Large intestine (tissue), 3 donors: Measurements from ENCODE around the gene GM2A. TPM values are rescaled to one million over a fixed set of nuclear protein-coding genes. Genes with fewer than 3 reads are reported as not detected.
"Not testable (repeated sequence)": the region's sequence is repeated elsewhere in the genome, so short reads cannot be mapped to it uniquely, and the experiment has no call there.

Experiments used
- DNase-seq, 2 donors: peaks; one replicate each; pipeline versions ENCODE4 v3.0.0 to v3.0.0-alpha.2; 2013
- H3K27ac ChIP-seq: one replicate; pipeline ENCODE4 v1.5.1; 2013; ENCODE audit warnings: low read length
- H3K27me3 ChIP-seq: 2 replicates; pipeline ENCODE4 v1.6.1; 2013; ENCODE audit warnings: low read length; ENCODE audit not compliant: control insufficient read depth, insufficient read depth
- H3K36me3 ChIP-seq: 2 replicates; pipeline ENCODE4 v1.6.1; 2013; ENCODE audit warnings: low read length; ENCODE audit not compliant: control insufficient read depth, insufficient read depth
- H3K4me1 ChIP-seq: one replicate; pipeline ENCODE4 v1.6.1; 2013; ENCODE audit warnings: low read length; ENCODE audit not compliant: control insufficient read depth, insufficient read depth
- H3K4me3 ChIP-seq: one replicate; pipeline ENCODE4 v1.5.1; 2013; ENCODE audit warnings: low read length
- H3K9me3 ChIP-seq: one replicate; pipeline ENCODE4 v1.6.1; 2013; ENCODE audit warnings: mild to moderate bottlenecking, low read depth, low read length, moderate library complexity; ENCODE audit not compliant: control insufficient read depth
- WGBS: methylation state at CpG from one replicate; pipeline ENCODE4 v1.1.5; 2013; ENCODE audit warnings: low lambda C conversion rate; ENCODE audit not compliant: insufficient coverage; 5-methylcytosine and 5-hydroxymethylcytosine counted together
- polyA plus RNA-seq: library from polyadenylated mRNA; unstranded; fragments of 120-200 nt; gene quantifications from one replicate; pipeline ENCODE4 v1.2.1, GENCODE V29; 2013

The GM2A gene
- polyA plus RNA-seq, 1 donor: 18.7 TPM

DNA sequence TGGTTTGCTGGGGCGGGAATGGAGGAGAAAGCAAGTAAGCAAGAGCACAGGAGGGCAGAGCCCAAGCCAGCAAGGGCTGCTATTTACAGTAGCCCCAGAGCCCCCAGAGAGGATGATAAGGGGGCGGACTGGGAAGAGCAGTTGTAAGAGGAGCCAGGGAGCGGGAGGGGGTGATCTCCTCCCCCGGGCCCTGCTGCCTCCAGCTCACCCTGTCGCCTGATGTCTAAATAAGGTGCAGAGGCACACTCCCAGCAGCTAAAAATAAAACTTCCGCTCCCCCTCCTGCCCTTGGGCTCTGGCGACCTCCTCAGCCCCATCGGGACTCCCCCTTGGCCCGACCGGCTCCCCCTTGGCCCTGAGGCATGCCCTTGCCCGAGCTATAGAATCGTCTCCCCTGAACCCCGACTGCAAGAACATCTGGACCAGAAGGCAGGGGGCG is 14.7 kb upstream of the GM2A start:
- Histone ChIP-seq H3K4me1 (peaks cover 9% of the 10 kb centered on the region), H3K4me3 (no peak overlapping the region), H3K27ac (no peak overlapping the region), H3K9me3 (no peaks in the 10 kb centered on the region), H3K36me3 (no peaks in the 10 kb centered on the region), H3K27me3 (peaks cover 4% of the 10 kb centered on the region)
- WGBS: no CpG with 5 or more reads among the region's 14 CpGs
- DNase-seq: no peak

DNA sequence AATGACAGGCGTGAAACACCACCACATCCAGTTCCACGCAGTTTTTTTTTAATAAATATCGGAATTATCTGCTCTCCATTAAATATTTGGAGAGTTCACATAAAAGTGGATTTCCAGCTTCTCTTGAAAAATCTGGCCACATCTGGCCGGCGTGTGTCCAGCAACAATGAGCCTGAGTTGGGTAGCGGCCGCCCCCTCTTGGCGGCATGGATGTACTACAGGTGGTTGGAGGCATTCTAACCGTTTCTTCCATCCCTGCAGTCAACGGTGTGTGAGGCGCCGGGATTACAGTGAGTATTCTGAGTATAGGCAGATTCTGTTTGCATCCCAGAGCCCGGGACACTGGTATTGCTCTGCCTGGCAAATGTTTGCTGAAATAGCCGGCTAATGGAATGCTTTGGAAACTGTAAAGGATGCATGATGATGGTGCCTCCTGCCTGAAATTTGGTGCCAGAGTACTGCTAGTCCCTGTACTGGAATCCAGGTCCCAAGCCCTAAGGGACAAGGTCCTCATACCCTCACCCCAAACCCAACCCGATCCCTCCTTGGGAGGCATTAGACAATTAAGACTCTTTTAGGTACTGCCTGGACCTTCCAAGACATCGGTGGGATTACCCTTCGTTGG is 13.6 kb upstream of the GM2A start:
- peaks cover 4% of the 10 kb centered on the region for H3K27me3 ChIP-seq
- H3K4me3 ChIP-seq: no peak overlapping the region
- no peaks in the 10 kb centered on the region for H3K36me3 ChIP-seq
- H3K27ac ChIP-seq: no peak overlapping the region
- no CpG with 5 or more reads among the region's 17 CpGs for WGBS
- H3K9me3 ChIP-seq: no peaks in the 10 kb centered on the region
- DNase-seq: peak; percentile 57 to 62
- peaks cover 7% of the 10 kb centered on the region for H3K4me1 ChIP-seq

DNA sequence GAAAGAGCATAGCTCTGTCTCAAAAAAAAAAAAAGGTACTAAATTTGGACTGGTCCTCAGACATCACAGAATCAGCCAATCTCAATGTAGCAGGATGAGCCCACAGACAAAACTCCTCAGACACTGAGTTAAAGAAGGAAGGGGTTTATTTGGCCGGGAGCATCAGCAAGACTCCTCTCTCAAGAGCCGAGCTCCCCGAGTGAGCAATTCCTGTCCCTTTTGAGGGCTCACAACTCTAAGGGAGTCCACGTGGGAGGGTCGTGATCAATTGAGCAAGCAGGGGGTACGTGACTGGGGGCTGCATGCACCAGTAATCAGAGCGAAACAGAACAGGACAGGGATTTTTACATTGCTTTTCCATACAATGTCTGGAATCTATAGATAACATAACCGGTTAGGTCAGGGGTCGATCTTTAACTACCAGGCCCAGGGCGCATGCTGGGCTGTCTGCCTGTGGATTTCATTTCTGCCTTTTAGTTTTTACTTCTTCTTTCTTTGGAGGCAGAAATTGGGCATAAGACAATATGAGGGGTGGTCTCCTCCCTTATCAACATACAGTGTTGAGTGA is 12.6 kb upstream of the GM2A start:
- H3K4me3 ChIP-seq, H3K27me3 ChIP-seq, H3K27ac ChIP-seq, H3K36me3 ChIP-seq, DNase-seq, H3K4me1 ChIP-seq, H3K9me3 ChIP-seq: not testable (repeated sequence)
- no CpG with 5 or more reads among the region's 10 CpGs for WGBS

DNA sequence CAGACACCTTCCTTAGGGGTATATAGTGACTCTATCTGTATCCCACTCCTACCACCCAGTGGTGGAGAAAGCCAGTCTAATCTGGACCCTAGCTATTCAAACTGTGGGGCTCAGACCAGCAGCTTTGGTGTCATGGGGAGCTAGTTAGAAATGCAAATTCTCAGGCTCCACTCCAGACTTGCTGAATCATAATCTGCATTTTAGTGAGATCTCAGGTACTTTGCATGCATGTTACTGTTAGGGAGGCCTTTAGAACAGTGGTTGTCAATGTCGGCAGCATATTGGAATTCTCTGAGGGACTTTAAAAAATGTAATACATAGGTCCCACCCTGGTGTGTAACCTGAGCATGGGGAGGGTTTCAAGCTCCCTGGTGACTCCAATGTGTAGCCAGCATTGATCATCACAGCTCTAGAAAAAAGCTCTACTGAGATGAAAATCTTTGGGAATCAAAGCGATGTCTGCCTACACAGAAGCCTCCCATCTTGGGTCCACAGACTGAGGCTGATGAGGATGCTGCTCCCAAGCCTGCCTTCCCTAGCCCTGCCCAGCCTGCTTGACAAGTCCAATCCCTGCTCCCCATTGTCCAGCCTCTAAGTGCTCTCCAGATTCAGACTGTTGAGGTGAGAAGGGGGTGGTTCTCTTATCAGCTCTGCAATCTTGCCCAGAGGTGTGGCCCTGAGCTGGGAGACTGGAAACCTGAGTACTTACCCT is 11.9 kb upstream of the GM2A start:
- H3K9me3 ChIP-seq: no peaks in the 10 kb centered on the region
- H3K27me3 ChIP-seq: peaks cover 4% of the 10 kb centered on the region
- H3K4me1 ChIP-seq: peaks cover 5% of the 10 kb centered on the region
- no peak for DNase-seq
- H3K27ac ChIP-seq: no peak overlapping the region
- WGBS: no CpG with 5 or more reads among the region's 2 CpGs
- H3K36me3 ChIP-seq: no peaks in the 10 kb centered on the region
- H3K4me3 ChIP-seq: no peak overlapping the region

DNA sequence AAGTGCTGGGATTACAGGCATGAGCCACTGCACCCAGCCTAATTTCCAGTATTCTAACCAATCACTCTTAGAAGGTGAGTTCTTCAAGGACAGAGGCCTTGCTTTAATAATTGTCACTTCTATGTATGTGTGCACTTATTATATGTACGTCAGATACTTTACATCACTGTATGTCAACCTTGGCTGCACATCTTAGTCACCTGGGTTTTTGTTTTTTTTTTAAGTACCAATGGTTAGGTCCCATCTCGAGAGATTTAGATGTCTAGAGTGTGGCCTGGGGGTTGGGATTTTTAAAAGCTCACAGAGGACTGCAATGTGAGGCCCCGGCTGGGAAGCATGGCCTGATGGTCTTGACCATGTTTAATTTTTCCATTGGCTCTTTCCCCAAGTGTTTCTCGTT is 9.9 kb upstream of the GM2A start:
- H3K27me3 ChIP-seq: peaks cover 4% of the 10 kb centered on the region
- no CpG with 5 or more reads among the region's 4 CpGs for WGBS
- no peaks in the 10 kb centered on the region for H3K36me3 ChIP-seq
- peaks cover 10% of the 10 kb centered on the region for H3K4me1 ChIP-seq
- H3K27ac ChIP-seq: no peak overlapping the region
- no peaks in the 10 kb centered on the region for H3K9me3 ChIP-seq
- H3K4me3 ChIP-seq: no peak overlapping the region
- no peak for DNase-seq

DNA sequence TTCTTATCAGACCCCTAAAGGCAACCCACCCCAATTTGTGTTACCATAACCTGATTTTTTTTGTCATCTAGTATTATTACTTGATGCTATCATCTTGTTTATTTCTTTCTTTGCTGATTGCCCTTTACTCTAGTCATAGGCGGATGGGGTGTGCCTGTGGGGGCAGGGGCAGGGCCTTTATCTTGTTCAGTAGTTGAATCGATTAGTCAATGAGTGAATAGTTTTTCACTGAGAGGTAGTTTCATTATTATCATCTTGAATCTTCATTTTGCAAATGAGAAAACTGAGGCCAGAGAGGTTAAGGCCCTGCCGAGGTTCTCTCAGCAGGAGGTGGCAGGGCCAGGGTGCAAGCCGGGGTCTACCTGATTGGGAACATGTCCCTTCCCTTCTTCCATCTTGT is 9.4 kb upstream of the GM2A start:
- Histone ChIP-seq H3K4me3 (no peak overlapping the region), H3K9me3 (no peaks in the 10 kb centered on the region), H3K36me3 (no peaks in the 10 kb centered on the region), H3K27ac (no peak overlapping the region), H3K4me1 (peaks cover 15% of the 10 kb centered on the region), H3K27me3 (peaks cover under 1% of the 10 kb centered on the region)
- WGBS: no CpG with 5 or more reads among the region's 4 CpGs
- no peak for DNase-seq

DNA sequence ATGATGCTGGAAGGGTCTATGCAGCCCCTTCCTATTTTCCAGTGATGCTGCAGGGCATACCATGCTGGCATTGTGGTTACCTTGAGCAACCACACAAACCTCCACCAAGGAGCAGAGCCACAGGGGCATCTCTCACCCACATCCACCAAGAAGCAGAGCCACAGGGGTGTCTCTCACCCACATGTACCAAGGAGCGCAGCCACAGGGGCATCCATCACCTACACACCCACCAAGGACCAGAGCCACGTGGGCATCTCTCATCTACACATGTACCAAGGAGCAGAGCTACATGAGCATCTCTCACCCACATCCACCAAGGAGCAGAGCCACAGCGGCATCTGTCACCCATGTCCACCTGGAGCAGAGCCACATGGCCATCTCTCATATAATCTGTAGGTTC is 8.8 kb upstream of the GM2A start:
- WGBS: no CpG with 5 or more reads among the region's 3 CpGs
- H3K27me3 ChIP-seq: no peaks in the 10 kb centered on the region
- no peaks in the 10 kb centered on the region for H3K36me3 ChIP-seq
- H3K9me3 ChIP-seq: no peaks in the 10 kb centered on the region
- H3K4me3 ChIP-seq: no peak overlapping the region
- peaks cover 20% of the 10 kb centered on the region for H3K4me1 ChIP-seq
- H3K27ac ChIP-seq: no peak overlapping the region
- no peak for DNase-seq

DNA sequence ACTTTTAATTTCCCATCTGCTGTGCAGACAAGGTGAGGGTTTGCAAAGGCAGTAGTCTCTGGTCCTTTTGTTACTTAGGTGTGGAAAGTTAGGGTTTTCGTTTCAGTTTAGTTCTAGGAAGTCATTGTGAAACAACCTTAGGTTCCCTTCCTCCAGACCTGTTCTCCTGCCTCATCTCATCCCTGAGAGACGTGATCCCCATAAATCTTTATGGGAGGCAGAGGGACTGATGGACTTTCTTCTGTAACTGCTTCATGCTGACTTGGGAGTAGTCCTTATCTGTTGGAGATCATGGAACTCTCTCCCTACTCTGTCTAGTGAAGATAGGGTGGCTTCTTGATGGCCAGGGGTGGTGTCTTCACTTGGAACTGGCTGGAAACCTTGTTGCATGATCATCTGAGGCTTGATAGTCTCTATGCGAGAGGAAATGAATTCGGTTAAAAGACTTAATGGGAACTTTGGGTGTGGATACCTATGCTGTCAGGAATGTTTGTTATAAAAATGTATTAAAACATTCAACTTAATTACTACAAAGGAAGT is 7.2 kb upstream of the GM2A start:
- Histone ChIP-seq H3K4me3 (no peak overlapping the region), H3K27me3 (no peaks in the 10 kb centered on the region), H3K9me3 (no peaks in the 10 kb centered on the region), H3K36me3 (no peaks in the 10 kb centered on the region), H3K27ac (peak overlapping the region; percentile 65), H3K4me1 (peaks cover 20% of the 10 kb centered on the region)
- 33% methylated on average over 1 of the region's 4 CpGs for WGBS
- peak; percentile 88 to 90 for DNase-seq

DNA sequence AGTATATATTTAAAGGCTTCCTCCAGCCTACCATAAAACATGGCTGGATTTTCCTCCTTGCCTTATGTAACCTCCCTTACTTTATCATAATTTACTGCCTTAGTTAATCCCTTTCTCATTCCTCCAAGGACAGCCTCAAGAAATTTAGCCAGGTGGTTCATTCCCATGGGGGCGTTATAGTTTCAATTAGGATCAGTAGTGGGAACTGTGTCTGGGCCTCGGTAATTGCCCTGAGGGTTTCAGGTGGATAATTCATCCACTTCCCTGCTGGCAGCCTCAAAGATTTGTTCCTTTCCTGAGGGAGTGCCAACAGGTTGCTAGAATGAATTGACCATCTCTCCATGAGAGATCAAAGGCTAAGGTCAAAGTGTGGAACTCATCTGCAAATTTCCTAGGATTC is 4.3 kb upstream of the GM2A start:
- H3K4me3 ChIP-seq: no peak overlapping the region
- peak in 1 of 2 donors; percentile 44 for DNase-seq
- peak overlapping the region; percentile 25 for H3K27ac ChIP-seq
- no peaks in the 10 kb centered on the region for H3K36me3 ChIP-seq
- WGBS: no CpG with 5 or more reads among the region's 2 CpGs
- no peaks in the 10 kb centered on the region for H3K9me3 ChIP-seq
- H3K4me1 ChIP-seq: peaks cover 32% of the 10 kb centered on the region
- H3K27me3 ChIP-seq: no peaks in the 10 kb centered on the region

DNA sequence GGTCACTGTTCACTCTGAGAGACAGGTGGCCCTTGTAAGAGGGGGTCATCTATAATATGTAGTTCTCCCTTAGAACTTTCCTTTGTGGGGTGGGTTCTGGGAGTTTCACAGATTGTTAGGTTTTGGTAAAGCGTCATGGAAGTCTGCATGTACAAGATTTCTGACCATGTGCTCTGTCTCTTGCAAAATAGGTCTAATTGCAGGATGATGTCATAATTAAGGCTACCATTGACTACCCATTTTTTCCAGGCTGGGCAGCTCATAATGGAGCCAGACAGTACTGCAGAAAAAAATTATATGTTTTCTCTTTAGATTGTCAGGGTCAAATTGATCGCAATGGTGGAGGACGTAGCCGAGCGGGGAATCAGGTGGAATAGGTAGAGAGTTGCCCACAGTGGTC is 3.7 kb upstream of the GM2A start:
- H3K27me3 ChIP-seq: no peaks in the 10 kb centered on the region
- H3K4me3 ChIP-seq: no peak overlapping the region
- no peak for DNase-seq
- H3K9me3 ChIP-seq: no peaks in the 10 kb centered on the region
- H3K36me3 ChIP-seq: no peaks in the 10 kb centered on the region
- H3K27ac ChIP-seq: no peak overlapping the region
- H3K4me1 ChIP-seq: peaks cover 35% of the 10 kb centered on the region
- WGBS: no CpG with 5 or more reads among the region's 5 CpGs
